ENCODE data around the gene PAPSS1. TPM values are rescaled to one million over a fixed set of nuclear protein-coding genes. Genes with fewer than 3 reads are reported as not detected.
A peak's percentile ranks its signal among the peaks of the same experiment; 100 is the strongest.

Gene PAPSS1
- 47.7 TPM for total RNA-seq
- polyA plus RNA-seq (ENCODE audit: insufficient read depth, low read depth, low replicate concordance), result 28.1 TPM
- long read RNA-seq, donor 1, transcript PAPSS1-201 (12 exons, 2,731 nt), result major isoform, 18 of 23 reads
- long read RNA-seq, donor 1, partial matches to known transcripts, result 5 of 23 reads
- long read RNA-seq, donor 1, other reads (novel, unspliced or antisense), result 0 of 23 reads
- long read RNA-seq, donor 2, transcript PAPSS1-201 (12 exons, 2,731 nt), result major isoform, 18 of 18 reads
- long read RNA-seq, donor 2, partial matches to known transcripts, result 0 of 18 reads
- long read RNA-seq, donor 2, other reads (novel, unspliced or antisense), result 0 of 18 reads
- long read RNA-seq, donor 3, transcript PAPSS1-201 (12 exons, 2,731 nt), result major isoform, 25 of 31 reads
- long read RNA-seq, donor 3, partial matches to known transcripts, result 6 of 31 reads
- long read RNA-seq, donor 3, other reads (novel, unspliced or antisense), result 0 of 31 reads
- long read RNA-seq, donor 4, transcript PAPSS1-201 (12 exons, 2,731 nt), result major isoform, 9 of 9 reads
- long read RNA-seq, donor 4, partial matches to known transcripts, result 0 of 9 reads
- long read RNA-seq, donor 4, other reads (novel, unspliced or antisense), result 0 of 9 reads
- long read RNA-seq, donor 5, partial matches to known transcripts, result 0 of 2 reads
- long read RNA-seq, donor 5, other reads (novel, unspliced or antisense), result 0 of 2 reads
- long read RNA-seq, donor 6, transcript PAPSS1-201 (12 exons, 2,731 nt), result major isoform, 18 of 33 reads
- long read RNA-seq, donor 6, partial matches to known transcripts, result 15 of 33 reads
- long read RNA-seq, donor 6, other reads (novel, unspliced or antisense), result 0 of 33 reads
- long read RNA-seq, donor 7, transcript PAPSS1-201 (12 exons, 2,731 nt), result major isoform, 49 of 63 reads
- long read RNA-seq, donor 7, partial matches to known transcripts, result 4 of 63 reads
- long read RNA-seq, donor 7, other reads (novel, unspliced or antisense), result 10 of 63 reads
- long read RNA-seq, donor 8, transcript PAPSS1-201 (12 exons, 2,731 nt), result major isoform, 10 of 10 reads
- long read RNA-seq, donor 8, partial matches to known transcripts, result 0 of 10 reads
- long read RNA-seq, donor 8, other reads (novel, unspliced or antisense), result 0 of 10 reads
- long read RNA-seq, donor 9, transcript PAPSS1-201 (12 exons, 2,731 nt), result major isoform, 11 of 11 reads
- long read RNA-seq, donor 9, partial matches to known transcripts, result 0 of 11 reads
- long read RNA-seq, donor 9, other reads (novel, unspliced or antisense), result 0 of 11 reads
- long read RNA-seq, donor 10, transcript PAPSS1-201 (12 exons, 2,731 nt), result major isoform, 13 of 18 reads
- long read RNA-seq, donor 10, partial matches to known transcripts, result 5 of 18 reads
- long read RNA-seq, donor 10, other reads (novel, unspliced or antisense), result 0 of 18 reads

DNA sequence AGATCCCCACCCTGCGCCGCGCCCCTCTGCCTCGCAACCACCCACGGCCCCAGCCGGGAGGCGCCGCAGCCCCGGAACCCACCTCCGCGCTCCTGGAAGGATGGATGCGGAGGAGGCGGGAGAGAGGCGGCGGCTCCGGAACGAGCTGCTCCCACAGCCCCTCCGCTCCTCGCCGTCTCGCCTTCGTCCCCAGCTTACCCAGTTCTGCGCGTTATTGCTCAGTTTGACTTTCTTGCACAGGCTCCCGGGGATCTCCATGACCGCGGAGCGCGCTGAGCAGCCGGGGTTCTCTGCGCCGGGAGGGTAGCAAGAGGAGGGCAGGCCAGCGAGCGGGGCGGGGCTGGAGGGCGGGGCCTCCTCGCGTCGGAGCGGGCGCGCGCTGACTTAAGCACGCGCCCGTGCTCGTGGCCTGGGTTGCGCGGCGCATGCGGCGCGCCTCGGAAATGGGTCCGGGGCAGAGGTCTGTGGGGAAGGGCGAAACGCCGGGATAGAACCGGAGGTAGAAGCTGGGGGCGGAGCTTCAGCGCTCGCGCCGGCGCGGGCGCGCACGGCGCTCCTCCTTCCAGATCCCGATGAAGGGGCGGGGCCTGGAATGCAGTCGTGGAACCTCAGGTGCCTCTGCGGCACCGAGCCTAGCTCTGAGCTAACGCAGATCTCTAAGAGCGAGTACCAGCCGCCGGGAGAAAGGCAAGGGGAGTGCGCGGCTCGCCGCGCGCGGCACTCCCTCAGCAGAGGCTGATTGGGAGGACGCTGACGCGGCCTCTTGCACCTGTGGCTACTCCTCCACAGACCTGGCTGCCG lies at the start of gene PAPSS1:
TSS of gene PAPSS1 (minus strand) at position 313 of the 801 bp plus-strand sequence. CDS start at position 258, 55 bp downstream.
- Histone ChIP-seq H3K27ac (ENCODE audit: low read depth in 2 of 2, low read length in 2 of 2) (peak within 1 kb of the TSS; percentile 66 to 92), H3K27me3 (ENCODE audit: control insufficient read depth, insufficient read depth, low read length) (no peaks in the 10 kb centered on the region), H3K9me3 (ENCODE audit: control insufficient read depth in 2 of 3, insufficient read depth in 1 of 3, low read length in 3 of 3) (no peaks in the 10 kb centered on the region), H3K9ac (ENCODE audit: low read length in 3 of 3) (peak within 1 kb of the TSS; percentile 70 to 88 (median 85)), H3K4me3 (ENCODE audit: low read length in 3 of 3) (peak within 1 kb of the TSS; percentile 87 to 90 (median 89)), H3K36me3 (ENCODE audit: control insufficient read depth in 2 of 3, insufficient read depth in 3 of 3, low read length in 3 of 3) (no peaks in the 10 kb centered on the region), H3K4me1 (ENCODE audit: control insufficient read depth in 2 of 3, insufficient read depth in 2 of 3, low read depth in 1 of 3, low read length in 3 of 3) (peaks cover 3 to 11% (median 5%) of the 10 kb centered on the region in 3 donors)
- peak; percentile 98 to 99 (median 99) for DNase-seq
- TF ChIP-seq, protein P1, sequence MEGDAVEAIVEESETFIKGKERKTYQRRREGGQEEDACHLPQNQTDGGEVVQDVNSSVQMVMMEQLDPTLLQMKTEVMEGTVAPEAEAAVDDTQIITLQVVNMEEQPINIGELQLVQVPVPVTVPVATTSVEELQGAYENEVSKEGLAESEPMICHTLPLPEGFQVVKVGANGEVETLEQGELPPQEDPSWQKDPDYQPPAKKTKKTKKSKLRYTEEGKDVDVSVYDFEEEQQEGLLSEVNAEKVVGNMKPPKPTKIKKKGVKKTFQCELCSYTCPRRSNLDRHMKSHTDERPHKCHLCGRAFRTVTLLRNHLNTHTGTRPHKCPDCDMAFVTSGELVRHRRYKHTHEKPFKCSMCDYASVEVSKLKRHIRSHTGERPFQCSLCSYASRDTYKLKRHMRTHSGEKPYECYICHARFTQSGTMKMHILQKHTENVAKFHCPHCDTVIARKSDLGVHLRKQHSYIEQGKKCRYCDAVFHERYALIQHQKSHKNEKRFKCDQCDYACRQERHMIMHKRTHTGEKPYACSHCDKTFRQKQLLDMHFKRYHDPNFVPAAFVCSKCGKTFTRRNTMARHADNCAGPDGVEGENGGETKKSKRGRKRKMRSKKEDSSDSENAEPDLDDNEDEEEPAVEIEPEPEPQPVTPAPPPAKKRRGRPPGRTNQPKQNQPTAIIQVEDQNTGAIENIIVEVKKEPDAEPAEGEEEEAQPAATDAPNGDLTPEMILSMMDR (IDR thresholded peaks at IDR 0.05; ENCODE audit: borderline replicate concordance, extremely low read depth, insufficient read depth), result no peak
- intact Hi-C loops (cut with DNase I), result no loop called here
- FAIRE-seq, result no peak

DNA sequence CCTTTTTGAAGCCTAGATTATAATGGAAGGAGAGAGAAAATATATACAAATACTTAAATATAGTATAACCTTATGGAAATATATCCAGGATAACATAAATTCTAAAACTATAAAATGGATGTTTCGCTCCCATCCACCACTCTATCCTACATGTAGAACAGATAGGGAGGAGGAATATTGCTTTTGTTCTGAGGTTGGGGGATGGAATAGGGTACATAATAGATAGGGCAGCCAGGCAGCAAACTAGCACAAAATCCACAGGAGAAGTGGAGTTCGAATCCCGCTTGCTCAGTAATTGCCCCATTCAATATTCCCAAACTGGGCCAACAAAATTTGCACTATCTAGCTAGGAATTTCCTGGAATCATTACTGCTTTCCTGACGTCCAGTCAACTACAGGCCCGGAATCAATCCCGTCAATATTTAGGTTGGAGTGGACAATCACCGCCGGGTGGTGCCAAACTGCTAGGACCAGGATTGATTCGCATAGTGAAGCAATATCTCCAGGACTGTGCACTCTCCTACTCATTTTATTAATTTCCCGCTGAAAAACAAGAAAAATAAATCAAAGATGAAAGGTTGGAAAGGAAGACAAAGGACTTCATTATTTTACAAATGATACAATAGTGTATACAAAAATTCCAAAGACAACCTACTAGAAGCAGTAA lies 40.4 kb upstream of the PAPSS1 start:
- TF ChIP-seq, protein P1 (IDR thresholded peaks at IDR 0.05; ENCODE audit: borderline replicate concordance, extremely low read depth, insufficient read depth), result no peak
- no peak for FAIRE-seq
- H3K4me1 ChIP-seq (ENCODE audit: control insufficient read depth in 2 of 3, insufficient read depth in 2 of 3, low read depth in 1 of 3, low read length in 3 of 3), result peaks cover 0 to 4% (median 0%) of the 10 kb centered on the region in 3 donors
- H3K4me3 ChIP-seq (ENCODE audit: low read length in 3 of 3), result no peak overlapping the region
- intact Hi-C loops (cut with DNase I), result no loop called here
- no peaks in the 10 kb centered on the region for H3K9me3 ChIP-seq (ENCODE audit: control insufficient read depth in 2 of 3, insufficient read depth in 1 of 3, low read length in 3 of 3)
- no peak overlapping the region for H3K27ac ChIP-seq (ENCODE audit: low read depth in 2 of 2, low read length in 2 of 2)
- no peak for DNase-seq
- H3K27me3 ChIP-seq (ENCODE audit: control insufficient read depth, insufficient read depth, low read length), result no peaks in the 10 kb centered on the region
- no peaks in the 10 kb centered on the region for H3K36me3 ChIP-seq (ENCODE audit: control insufficient read depth in 2 of 3, insufficient read depth in 3 of 3, low read length in 3 of 3)
- no peak overlapping the region for H3K9ac ChIP-seq (ENCODE audit: low read length in 3 of 3)

Measured in kidney (tissue), 22 donors.